Measurements from ENCODE around the gene CNTLN. TPM values are rescaled to one million over a fixed set of nuclear protein-coding genes. Genes with fewer than 3 reads are reported as not detected.

Gene CNTLN
- total and polyA plus RNA-seq, 2 of the 13 experiments (the other 11 are each of a cell fraction or from before 2014, with no cell fraction given), result 1.5 to 5.7 TPM

DNA sequence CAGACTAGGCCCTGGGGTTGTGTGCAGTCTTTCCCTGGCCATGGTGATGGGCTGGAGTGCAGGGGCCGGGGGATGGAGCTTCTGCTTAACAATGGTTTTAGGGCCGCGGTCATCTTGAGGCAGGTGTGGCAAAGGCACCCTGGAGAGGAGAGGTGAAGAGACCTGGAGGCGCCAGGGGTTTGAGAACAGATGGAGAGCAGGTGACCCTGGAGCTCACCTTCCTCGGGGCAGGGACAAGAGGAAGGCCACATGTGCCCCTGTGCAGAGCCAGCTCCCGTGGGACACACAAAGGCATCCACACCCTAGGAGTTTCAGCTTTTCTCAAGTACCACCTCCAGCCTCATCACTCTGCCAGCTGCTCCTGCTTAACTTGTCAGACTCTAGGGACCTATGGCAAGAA, 397.6 kb downstream of the CNTLN start:
- POLR2A ChIA-PET, result no interaction called here
- Histone ChIP-seq H3K9me3 (ENCODE audit: low read length) (no peaks in the 10 kb centered on the region), H3K79me2 (ENCODE audit: insufficient read depth, low read length) (no peaks in the 10 kb centered on the region), H2AFZ (ENCODE audit: low read length) (no peak overlapping the region), H3K4me3 (replicated peaks in 1 of 3; ENCODE audit: insufficient read depth in 1 of 3, low read depth in 2 of 3, low read length in 3 of 3) (no peak overlapping the region), H3K27ac (ENCODE audit: extremely low read length, insufficient read depth, low read length) (no peak overlapping the region), H4K20me1 (ENCODE audit: insufficient read depth, low read length) (no peaks in the 10 kb centered on the region), H3K4me1 (ENCODE audit: insufficient read depth, low read length) (no peaks in the 10 kb centered on the region), H3K4me2 (ENCODE audit: low read depth, low read length) (no peak overlapping the region), H3K27me3 (ENCODE audit: control insufficient read depth in 1 of 2, insufficient read depth in 2 of 2, low read length in 2 of 2) (0 out of 5 replicates have a peak, but pooled peaks cover 0 to 4% of the 10 kb centered on the region in 2 experiments), H3K36me3 (replicated peaks in 1 of 2; ENCODE audit: control insufficient read depth in 1 of 2, insufficient read depth in 2 of 2, low read length in 2 of 2) (no peaks in the 10 kb centered on the region), H3K9ac (ENCODE audit: insufficient read depth, low read depth, low read length) (no peak overlapping the region)
- ATAC-seq (no peak), FAIRE-seq (no peak), DNase-seq (ENCODE audit: low spot score) (no peak)
- BruUV-seq (replicated peaks), result no TSS peak
- TF ChIP-seq ZNF878 (CRISPR knock-in tag; IDR thresholded peaks at IDR 0.05) (no peak), ZNF205 (CRISPR knock-in tag; IDR thresholded peaks at IDR 0.05) (no peak), GATAD1 (CRISPR knock-in tag; IDR thresholded peaks at IDR 0.05) (no peak), HDAC6 (IDR thresholded peaks at IDR 0.05; ENCODE audit: low read depth, low read length) (no peak), RORA (CRISPR knock-in tag; IDR thresholded peaks at IDR 0.05) (no peak), JDP2 (CRISPR knock-in tag; IDR thresholded peaks at IDR 0.05; ENCODE audit: borderline replicate concordance) (no peak), NRL (CRISPR knock-in tag; IDR thresholded peaks at IDR 0.05; ENCODE audit: borderline replicate concordance) (no peak), SYNCRIP (IDR thresholded peaks at IDR 0.05; ENCODE audit: insufficient read depth, low read depth, low read length) (no peak), ZNF678 (CRISPR knock-in tag; IDR thresholded peaks at IDR 0.05) (no peak), ZKSCAN5 (CRISPR knock-in tag; IDR thresholded peaks at IDR 0.05) (no peak), ZNF331 (CRISPR knock-in tag; IDR thresholded peaks at IDR 0.05) (no peak), TOPORS (CRISPR knock-in tag; IDR thresholded peaks at IDR 0.05) (no peak), PRPF4 (IDR thresholded peaks at IDR 0.05; ENCODE audit: low read depth, low read length, poor library complexity, severe bottlenecking) (no peak), ATM (IDR thresholded peaks at IDR 0.05; ENCODE audit: borderline replicate concordance) (no peak)
- TF ChIP-seq, protein P1, sequence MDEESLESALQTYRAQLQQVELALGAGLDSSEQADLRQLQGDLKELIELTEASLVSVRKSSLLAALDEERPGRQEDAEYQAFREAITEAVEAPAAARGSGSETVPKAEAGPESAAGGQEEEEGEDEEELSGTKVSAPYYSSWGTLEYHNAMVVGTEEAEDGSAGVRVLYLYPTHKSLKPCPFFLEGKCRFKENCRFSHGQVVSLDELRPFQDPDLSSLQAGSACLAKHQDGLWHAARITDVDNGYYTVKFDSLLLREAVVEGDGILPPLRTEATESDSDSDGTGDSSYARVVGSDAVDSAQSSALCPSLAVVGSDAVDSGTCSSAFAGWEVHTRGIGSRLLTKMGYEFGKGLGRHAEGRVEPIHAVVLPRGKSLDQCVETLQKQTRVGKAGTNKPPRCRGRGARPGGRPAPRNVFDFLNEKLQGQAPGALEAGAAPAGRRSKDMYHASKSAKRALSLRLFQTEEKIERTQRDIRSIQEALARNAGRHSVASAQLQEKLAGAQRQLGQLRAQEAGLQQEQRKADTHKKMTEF (CRISPR knock-in tag; IDR thresholded peaks at IDR 0.05), result no peak
- TF ChIP-seq, protein P2, sequence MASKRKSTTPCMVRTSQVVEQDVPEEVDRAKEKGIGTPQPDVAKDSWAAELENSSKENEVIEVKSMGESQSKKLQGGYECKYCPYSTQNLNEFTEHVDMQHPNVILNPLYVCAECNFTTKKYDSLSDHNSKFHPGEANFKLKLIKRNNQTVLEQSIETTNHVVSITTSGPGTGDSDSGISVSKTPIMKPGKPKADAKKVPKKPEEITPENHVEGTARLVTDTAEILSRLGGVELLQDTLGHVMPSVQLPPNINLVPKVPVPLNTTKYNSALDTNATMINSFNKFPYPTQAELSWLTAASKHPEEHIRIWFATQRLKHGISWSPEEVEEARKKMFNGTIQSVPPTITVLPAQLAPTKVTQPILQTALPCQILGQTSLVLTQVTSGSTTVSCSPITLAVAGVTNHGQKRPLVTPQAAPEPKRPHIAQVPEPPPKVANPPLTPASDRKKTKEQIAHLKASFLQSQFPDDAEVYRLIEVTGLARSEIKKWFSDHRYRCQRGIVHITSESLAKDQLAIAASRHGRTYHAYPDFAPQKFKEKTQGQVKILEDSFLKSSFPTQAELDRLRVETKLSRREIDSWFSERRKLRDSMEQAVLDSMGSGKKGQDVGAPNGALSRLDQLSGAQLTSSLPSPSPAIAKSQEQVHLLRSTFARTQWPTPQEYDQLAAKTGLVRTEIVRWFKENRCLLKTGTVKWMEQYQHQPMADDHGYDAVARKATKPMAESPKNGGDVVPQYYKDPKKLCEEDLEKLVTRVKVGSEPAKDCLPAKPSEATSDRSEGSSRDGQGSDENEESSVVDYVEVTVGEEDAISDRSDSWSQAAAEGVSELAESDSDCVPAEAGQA (IDR thresholded peaks at IDR 0.05; ENCODE audit: low read depth), result no peak
- TF ChIP-seq, protein P2 (CRISPR knock-in tag; IDR thresholded peaks at IDR 0.05; ENCODE audit: borderline replicate concordance), result no peak
- 62% methylated on average over 4 of the region's 6 CpGs for WGBS (ENCODE audit: low lambda C conversion rate)
- in situ Hi-C loops (cut with HindIII; ENCODE audit: extremely low pct_ligation_motif_present, low pct_unique_long_range_greater_than_20kb) (loop anchor here (5.0 kb wide), 1 partner anchor 270 kb away; no protein-coding TSS in a partner anchor), intact Hi-C loops (cut with micrococcal nuclease; ENCODE audit: unreplicated experiment) (no loop called here)
- CTCF ChIA-PET (ENCODE audit: low intra/inter-chr PET ratio, low total read pairs), result no interaction called here
